Smooth muscle cell (in vitro differentiated cells): ENCODE results near the gene CYP2S1. TPM values are rescaled to one million over a fixed set of nuclear protein-coding genes. Genes with fewer than 3 reads are reported as not detected.

Source experiments
- DNase-seq: peaks from one replicate; lab custom pipeline; 2025; ENCODE audit not compliant: unreplicated experiment; lab: John Stamatoyannopoulos, UW
- H2AFZ ChIP-seq: fragments of 200-600 bp; sonication (generic); 2 replicates; pipeline ENCODE4 v1.6.0; 2016; ENCODE audit warnings: antibody characterized with exemption, low read depth, mild to moderate bottlenecking
- H3F3A ChIP-seq: fragments of 200-600 bp; sonication (generic); 2 replicates; pipeline ENCODE4 v1.6.0; 2017; ENCODE audit warnings: antibody characterized with exemption, low read depth
- H3K27ac ChIP-seq: fragments of 200-600 bp; sonication (generic); 2 replicates; pipeline ENCODE4 v1.5.1; 2016; ENCODE audit warnings: low read depth, mild to moderate bottlenecking
- H3K27me3 ChIP-seq: fragments of 200-600 bp; sonication (generic); 2 replicates; pipeline ENCODE4 v1.6.1; 2016; ENCODE audit warnings: low read depth, mild to moderate bottlenecking
- H3K36me3 ChIP-seq: fragments of 200-600 bp; sonication (generic); 2 replicates; pipeline ENCODE4 v1.5.1; 2016; ENCODE audit warnings: low read depth
- H3K4me1 ChIP-seq: fragments of 200-600 bp; sonication (generic); 2 replicates; pipeline ENCODE4 v1.5.1; 2016; ENCODE audit warnings: low read depth
- H3K4me2 ChIP-seq: fragments of 200-600 bp; sonication (generic); 2 replicates; pipeline ENCODE4 v1.6.0; 2016; ENCODE audit warnings: mild to moderate bottlenecking
- H3K4me3 ChIP-seq: fragments of 200-600 bp; sonication (generic); 2 replicates; pipeline ENCODE4 v1.5.1; 2016; ENCODE audit warnings: mild to moderate bottlenecking
- H3K79me2 ChIP-seq: fragments of 200-600 bp; sonication (generic); 2 replicates; pipeline ENCODE4 v1.6.0; 2016; ENCODE audit warnings: low read depth, mild to moderate bottlenecking
- H3K9ac ChIP-seq: fragments of 200-600 bp; sonication (generic); 2 replicates; pipeline ENCODE4 v1.6.0; 2016; ENCODE audit warnings: low read depth
- H3K9me3 ChIP-seq: fragments of 200-600 bp; sonication (generic); replicated peaks from 2 replicates; pipeline ENCODE4 v1.5.1; 2016; ENCODE audit warnings: low read depth
- H4K20me1 ChIP-seq: fragments of 200-600 bp; sonication (generic); 2 replicates; pipeline ENCODE4 v1.6.0; 2016; ENCODE audit warnings: low read depth
- WGBS: methylation state at CpG from one replicate; pipeline ENCODE4 v1.1.7; 2016; ENCODE audit warnings: low lambda C conversion rate; 5-methylcytosine and 5-hydroxymethylcytosine counted together
- polyA plus RNA-seq: library from polyadenylated mRNA; unstranded; fragments of >200 nt; fragmentation: Nextera tagmentation; extraction: Ambion mirVana; gene quantifications from 2 replicates; pipeline ENCODE4 v1.2.1, GENCODE V29; 2016
- total RNA-seq: library from RNA; depleted of rRNA; stranded (reverse); fragments of >200 nt; gene quantifications from 2 replicates; pipeline ENCODE4 v1.2.3, GENCODE V29; 2014
- TF ChIP-seq, protein P1 (sequence below): fragments of 200-600 bp; sonication (generic); IDR thresholded peaks from 2 replicates; pipeline ENCODE4 v1.5.1; 2017; ENCODE audit warnings: borderline replicate concordance, mild to moderate bottlenecking, antibody characterized with exemption; ENCODE audit not compliant: insufficient read depth, poor library complexity, severe bottlenecking

The CYP2S1 gene
- total and polyA plus RNA-seq, 2 experiments from 2014 or later = 0.18 to 1.8 TPM

GRCh38 chr19:41189425-41190065, 3.5 kb upstream of the CYP2S1 start:
- no peaks in the 10 kb centered on the region for H3K36me3 ChIP-seq
- peaks cover 20% of the 10 kb centered on the region for H3K27me3 ChIP-seq
- H3K4me1 ChIP-seq = peaks cover 4% of the 10 kb centered on the region
- no peak overlapping the region for H3K4me2 ChIP-seq
- no peak overlapping the region for H3K4me3 ChIP-seq
- 45% methylated on average over 8 of the region's 8 CpGs for WGBS
- TF ChIP-seq, protein P1, sequence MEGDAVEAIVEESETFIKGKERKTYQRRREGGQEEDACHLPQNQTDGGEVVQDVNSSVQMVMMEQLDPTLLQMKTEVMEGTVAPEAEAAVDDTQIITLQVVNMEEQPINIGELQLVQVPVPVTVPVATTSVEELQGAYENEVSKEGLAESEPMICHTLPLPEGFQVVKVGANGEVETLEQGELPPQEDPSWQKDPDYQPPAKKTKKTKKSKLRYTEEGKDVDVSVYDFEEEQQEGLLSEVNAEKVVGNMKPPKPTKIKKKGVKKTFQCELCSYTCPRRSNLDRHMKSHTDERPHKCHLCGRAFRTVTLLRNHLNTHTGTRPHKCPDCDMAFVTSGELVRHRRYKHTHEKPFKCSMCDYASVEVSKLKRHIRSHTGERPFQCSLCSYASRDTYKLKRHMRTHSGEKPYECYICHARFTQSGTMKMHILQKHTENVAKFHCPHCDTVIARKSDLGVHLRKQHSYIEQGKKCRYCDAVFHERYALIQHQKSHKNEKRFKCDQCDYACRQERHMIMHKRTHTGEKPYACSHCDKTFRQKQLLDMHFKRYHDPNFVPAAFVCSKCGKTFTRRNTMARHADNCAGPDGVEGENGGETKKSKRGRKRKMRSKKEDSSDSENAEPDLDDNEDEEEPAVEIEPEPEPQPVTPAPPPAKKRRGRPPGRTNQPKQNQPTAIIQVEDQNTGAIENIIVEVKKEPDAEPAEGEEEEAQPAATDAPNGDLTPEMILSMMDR = no peak
- DNase-seq = no peak
- no peaks in the 10 kb centered on the region for H3K9me3 ChIP-seq
- H3K9ac ChIP-seq = no peak overlapping the region
- no peaks in the 10 kb centered on the region for H3F3A ChIP-seq
- no peaks in the 10 kb centered on the region for H3K79me2 ChIP-seq
- H4K20me1 ChIP-seq = no peaks in the 10 kb centered on the region
- no peak overlapping the region for H3K27ac ChIP-seq
- no peak overlapping the region for H2AFZ ChIP-seq

DNA sequence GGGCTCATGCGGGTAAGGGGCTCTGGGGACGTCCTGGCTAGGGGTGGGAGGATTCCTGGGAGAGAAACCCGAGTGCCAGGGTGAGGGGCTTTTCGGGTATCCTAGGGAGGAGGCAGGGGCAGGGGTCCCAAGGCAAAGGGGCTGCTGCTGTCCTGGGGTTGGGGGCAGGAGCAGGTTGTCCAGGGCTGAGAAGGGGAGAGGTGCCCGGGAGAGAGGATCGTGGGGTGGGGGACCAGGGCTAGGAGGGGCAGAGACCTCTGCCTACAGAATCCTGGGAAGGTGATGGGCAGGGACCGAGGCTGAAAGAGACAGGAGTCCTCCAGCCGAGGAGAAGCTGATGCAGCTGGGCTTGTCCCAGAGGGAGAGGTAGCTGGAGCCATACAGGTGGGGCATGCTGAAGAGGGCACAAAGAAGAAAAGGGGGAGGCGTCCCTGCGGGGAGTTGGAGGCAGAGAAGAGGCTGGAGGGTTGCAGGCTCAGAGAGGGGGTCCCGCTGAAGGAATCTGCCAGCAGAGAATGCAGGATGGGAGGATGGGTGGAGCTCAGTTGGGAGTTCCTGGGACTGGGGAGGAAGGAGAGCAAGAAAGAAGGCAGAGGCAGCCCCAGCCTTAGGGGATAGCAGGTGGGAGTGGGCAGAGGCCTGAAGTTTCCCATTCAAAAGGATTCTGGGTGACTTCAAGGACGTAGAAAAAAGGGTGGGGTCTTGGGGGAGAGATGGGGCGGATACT, 574 bp downstream of the CYP2S1 start:
- Histone ChIP-seq H3F3A (no peaks in the 10 kb centered on the region), H3K4me3 (peak overlapping the region; percentile 46), H2AFZ (peak overlapping the region; percentile 28), H3K4me1 (peaks cover 4% of the 10 kb centered on the region), H3K36me3 (no peaks in the 10 kb centered on the region), H3K27me3 (peaks cover 20% of the 10 kb centered on the region), H3K4me2 (peak overlapping the region; percentile 77), H3K79me2 (no peaks in the 10 kb centered on the region), H4K20me1 (no peaks in the 10 kb centered on the region), H3K9me3 (no peaks in the 10 kb centered on the region), H3K9ac (no peak overlapping the region), H3K27ac (no peak overlapping the region)
- WGBS = 12% methylated on average over 11 of the region's 13 CpGs
- DNase-seq = no peak
- TF ChIP-seq, protein P1 = no peak

- Histone ChIP-seq H3F3A (no peaks in the 10 kb centered on the region), H3K36me3 (no peaks in the 10 kb centered on the region), H3K79me2 (no peaks in the 10 kb centered on the region), H3K4me1 (peaks cover 1% of the 10 kb centered on the region), H2AFZ (no peak overlapping the region), H3K9me3 (no peaks in the 10 kb centered on the region), H3K4me2 (no peak overlapping the region), H3K27me3 (peaks cover 20% of the 10 kb centered on the region), H4K20me1 (no peaks in the 10 kb centered on the region), H3K27ac (no peak overlapping the region), H3K4me3 (no peak overlapping the region), H3K9ac (no peak overlapping the region)
- TF ChIP-seq, protein P1 = no peak
- 54% methylated on average over 6 of the region's 6 CpGs for WGBS
- DNase-seq = no peak
Measured at GRCh38 chr19:41194157-41194552, 1.1 kb downstream of the CYP2S1 start.
